Kidney (tissue), 14 donors: Measurements from ENCODE around the gene ZNF618. TPM values are rescaled to one million over a fixed set of nuclear protein-coding genes. Genes with fewer than 3 reads are reported as not detected.

Experiments
- DNase-seq, 5 donors: peaks; one replicate each; pipeline ENCODE4 v3.0.0-alpha.2; 2013 to 2020
- FAIRE-seq: peaks from 2 replicates; lab custom pipeline; 2012; peaks lifted over from hg19 to GRCh38; lab: Jason Lieb, UNC
- H3K27ac ChIP-seq, 2 donors: one replicate each; pipeline ENCODE4 v1.7.0; 2013; ENCODE audit warnings: low read depth in 2 of 2, low read length in 2 of 2, inconsistent platforms in 1 of 2
- H3K27me3 ChIP-seq: one replicate; pipeline ENCODE4 v1.7.1; 2013; ENCODE audit warnings: low read length, inconsistent platforms; ENCODE audit not compliant: control insufficient read depth, insufficient read depth
- H3K36me3 ChIP-seq, 3 donors: one replicate each; pipeline versions ENCODE4 v1.7.0 to v1.7.1; 2013; ENCODE audit warnings: low read length in 3 of 3, control low read depth in 1 of 3, inconsistent platforms in 1 of 3; ENCODE audit not compliant: insufficient read depth in 3 of 3, control insufficient read depth in 2 of 3
- H3K4me1 ChIP-seq, 3 donors: one replicate each; pipeline versions ENCODE4 v1.7.0 to v1.7.1; 2013; ENCODE audit warnings: low read length in 3 of 3, inconsistent platforms in 1 of 3, low read depth in 1 of 3; ENCODE audit not compliant: control insufficient read depth in 2 of 3, insufficient read depth in 2 of 3
- H3K4me3 ChIP-seq, 3 donors: one replicate each; pipeline versions ENCODE4 v1.7.0 to v1.8.1; 2013; ENCODE audit warnings: low read length in 3 of 3, control low read depth in 1 of 3, inconsistent platforms in 1 of 3
- H3K9ac ChIP-seq, 3 donors: one replicate each; pipeline versions ENCODE4 v1.7.0 to v1.7.1; 2013; ENCODE audit warnings: low read length in 3 of 3, control low read depth in 1 of 3, inconsistent platforms in 1 of 3
- H3K9me3 ChIP-seq, 3 donors: one replicate each; pipeline versions ENCODE4 v1.7.0 to v1.7.1; 2013; ENCODE audit warnings: low read length in 3 of 3, control low read depth in 1 of 3, inconsistent platforms in 1 of 3; ENCODE audit not compliant: control insufficient read depth in 2 of 3, insufficient read depth in 1 of 3
- intact Hi-C: fragments of 100-400 bp; cut with DNase I; formaldehyde crosslinking; loops from one replicate; pipeline ENCODE4 v1.11.1; 2022
- polyA plus RNA-seq: library from polyadenylated mRNA; stranded (reverse); fragments of 350-450 nt; fragmentation: Illumina TruSeq; extraction: RNeasy Lipid Tissue Mini Kit (QIAGEN cat#74804); gene quantifications from one replicate; pipeline ENCODE4 v1.2.3, GENCODE V29; 2014; ENCODE audit warnings: low read depth, low replicate concordance; ENCODE audit not compliant: insufficient read depth
- total RNA-seq: library from RNA; stranded (reverse); fragmentation: NEBNext Ultra II Directional; extraction: Animal tissue kit (Norgen Biotek cat#: 25700); gene quantifications from one replicate; pipeline ENCODE4 v1.2.1, GENCODE V29; 2021
- TF ChIP-seq, protein P1 (sequence below): IDR thresholded peaks from 3 replicates; pipeline ENCODE4 v1.5.1; 2012; ENCODE audit warnings: mild to moderate bottlenecking, moderate library complexity, borderline replicate concordance; ENCODE audit not compliant: insufficient read depth; ENCODE audit errors: extremely low read depth
- donor health status: control.
- donor health status: control.
- donor health status: control.
- donor health status: control.
- donor health status: control.
- donor health status: DM: yes; HTN: yes; CAD: no.
- donor health status: Normal renal cell carcinoma (clear cell type).

ZNF618 gene
- total and polyA plus RNA-seq, 2 donors from 2014 or later: 5.6 to 31.9 TPM

GRCh38 chr9:113888976-113889375 lies 12.9 kb downstream of the ZNF618 start:
- H3K9ac ChIP-seq: no peak overlapping the region
- TF ChIP-seq, protein P1, sequence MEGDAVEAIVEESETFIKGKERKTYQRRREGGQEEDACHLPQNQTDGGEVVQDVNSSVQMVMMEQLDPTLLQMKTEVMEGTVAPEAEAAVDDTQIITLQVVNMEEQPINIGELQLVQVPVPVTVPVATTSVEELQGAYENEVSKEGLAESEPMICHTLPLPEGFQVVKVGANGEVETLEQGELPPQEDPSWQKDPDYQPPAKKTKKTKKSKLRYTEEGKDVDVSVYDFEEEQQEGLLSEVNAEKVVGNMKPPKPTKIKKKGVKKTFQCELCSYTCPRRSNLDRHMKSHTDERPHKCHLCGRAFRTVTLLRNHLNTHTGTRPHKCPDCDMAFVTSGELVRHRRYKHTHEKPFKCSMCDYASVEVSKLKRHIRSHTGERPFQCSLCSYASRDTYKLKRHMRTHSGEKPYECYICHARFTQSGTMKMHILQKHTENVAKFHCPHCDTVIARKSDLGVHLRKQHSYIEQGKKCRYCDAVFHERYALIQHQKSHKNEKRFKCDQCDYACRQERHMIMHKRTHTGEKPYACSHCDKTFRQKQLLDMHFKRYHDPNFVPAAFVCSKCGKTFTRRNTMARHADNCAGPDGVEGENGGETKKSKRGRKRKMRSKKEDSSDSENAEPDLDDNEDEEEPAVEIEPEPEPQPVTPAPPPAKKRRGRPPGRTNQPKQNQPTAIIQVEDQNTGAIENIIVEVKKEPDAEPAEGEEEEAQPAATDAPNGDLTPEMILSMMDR: no peak
- H3K9me3 ChIP-seq: no peaks in the 10 kb centered on the region
- intact Hi-C loops: no loop called here
- FAIRE-seq (no peak), DNase-seq (no peak)
- no peaks in the 10 kb centered on the region for H3K36me3 ChIP-seq
- H3K4me3 ChIP-seq: no peak overlapping the region
- H3K27me3 ChIP-seq: no peaks in the 10 kb centered on the region
- no peak overlapping the region for H3K27ac ChIP-seq
- peaks cover 0 to 34% (median 28%) of the 10 kb centered on the region in 3 donors for H3K4me1 ChIP-seq

- no peak for DNase-seq
- no peaks in the 10 kb centered on the region for H3K9me3 ChIP-seq
- FAIRE-seq: no peak
- no peak overlapping the region for H3K27ac ChIP-seq
- no peak overlapping the region for H3K9ac ChIP-seq
- intact Hi-C loops: no loop called here
- peaks cover 0 to 24% (median 22%) of the 10 kb centered on the region in 3 donors for H3K4me1 ChIP-seq
- H3K27me3 ChIP-seq: no peaks in the 10 kb centered on the region
- TF ChIP-seq, protein P1: no peak
- H3K4me3 ChIP-seq: no peak overlapping the region
- no peaks in the 10 kb centered on the region for H3K36me3 ChIP-seq
These were observed 14.6 kb downstream of the ZNF618 start for GRCh38 chr9:113890704-113891103.

DNA sequence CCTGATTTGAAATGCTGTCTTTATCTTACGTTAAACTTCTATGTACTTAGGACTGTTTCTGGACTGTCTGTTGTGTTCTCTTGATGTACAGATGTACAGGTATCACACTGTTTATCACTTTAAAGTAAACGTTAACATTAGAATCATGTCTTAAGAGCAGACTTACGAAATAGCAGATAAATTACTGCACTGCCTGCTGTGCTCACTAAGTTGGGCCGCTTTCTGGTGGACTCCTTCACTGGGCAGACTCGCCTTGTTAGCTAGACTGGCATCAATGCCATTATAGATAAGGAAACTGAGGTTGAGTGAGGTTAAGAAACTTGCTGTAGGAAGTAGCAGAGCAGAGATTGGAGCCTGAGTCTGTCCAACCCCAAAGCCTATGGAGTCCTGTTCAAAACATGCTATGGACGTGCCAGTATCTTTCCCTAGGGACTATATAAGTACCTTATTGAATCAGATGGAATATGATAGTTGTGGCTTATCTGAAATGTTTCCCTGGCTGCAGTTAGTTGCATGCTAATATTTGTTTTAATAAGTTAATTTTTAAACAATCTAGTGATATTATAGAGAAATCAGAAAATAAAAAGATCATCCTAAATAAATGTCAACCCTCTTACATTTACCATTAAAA lies 16.9 kb downstream of the ZNF618 start:
- Histone ChIP-seq H3K27me3 (no peaks in the 10 kb centered on the region), H3K4me3 (no peak overlapping the region), H3K9ac (no peak overlapping the region), H3K27ac (no peak overlapping the region), H3K36me3 (no peaks in the 10 kb centered on the region), H3K4me1 (peaks cover 0 to 11% (median 5%) of the 10 kb centered on the region in 3 donors), H3K9me3 (no peaks in the 10 kb centered on the region)
- DNase-seq (no peak), FAIRE-seq (no peak)
- intact Hi-C loops: no loop called here
- TF ChIP-seq, protein P1: no peak
